IgD-negative memory B cell (primary cell): Measurements from ENCODE around the gene SYMPK. TPM values are rescaled to one million over a fixed set of nuclear protein-coding genes. Genes with fewer than 3 reads are reported as not detected.

Experiments
- H3K27ac Mint-ChIP-seq, 3 donors: one replicate each; pipeline ENCODE4 v1.8.0; 2020 to 2022; ENCODE audit warnings: mild to moderate bottlenecking in 3 of 3, mixed read lengths in 3 of 3, moderate library complexity in 1 of 3
- H3K27me3 Mint-ChIP-seq: one replicate; pipeline ENCODE4 v1.8.0; 2021; ENCODE audit warnings: mixed read lengths
- H3K36me3 Mint-ChIP-seq: one replicate; pipeline ENCODE4 v1.8.0; 2020; ENCODE audit warnings: mild to moderate bottlenecking, mixed read lengths
- H3K4me1 Mint-ChIP-seq, 3 donors: one replicate each; pipeline ENCODE4 v1.8.0; 2020 to 2022; ENCODE audit warnings: mixed read lengths in 3 of 3, mild to moderate bottlenecking in 1 of 3
- H3K4me3 Mint-ChIP-seq, 4 donors: one replicate each; pipeline ENCODE4 v1.8.0; 2020 to 2022; ENCODE audit warnings: mild to moderate bottlenecking in 4 of 4, mixed read lengths in 4 of 4, moderate library complexity in 3 of 4
- H3K9me3 Mint-ChIP-seq, 3 donors: one replicate each; pipeline ENCODE4 v1.8.0; 2020 to 2021; ENCODE audit warnings: mixed read lengths in 3 of 3, mild to moderate bottlenecking in 1 of 3
- polyA plus RNA-seq: library from polyadenylated mRNA; unstranded; fragments of 300-500 nt; fragmentation: Illumina TruSeq; gene quantifications from one replicate; pipeline ENCODE4 v1.2.3, GENCODE V29; 2021

The SYMPK gene
- polyA plus RNA-seq, 1 donor from 2014 or later = 26.8 TPM

GRCh38 chr19:45771311-45771933, 91.5 kb downstream of the SYMPK start:
- peaks cover 4% of the 10 kb centered on the region for H3K27me3 Mint-ChIP-seq
- peak overlapping the region in 1 of 3 donors; percentile 100 for H3K27ac Mint-ChIP-seq
- H3K9me3 Mint-ChIP-seq = no peaks in the 10 kb centered on the region
- peak overlapping the region in 3 of 4 donors; percentile 80 to 100 (median 93) for H3K4me3 Mint-ChIP-seq
- H3K4me1 Mint-ChIP-seq = peaks cover 5 to 9% (median 5%) of the 10 kb centered on the region in 3 donors
- no peaks in the 10 kb centered on the region for H3K36me3 Mint-ChIP-seq

DNA sequence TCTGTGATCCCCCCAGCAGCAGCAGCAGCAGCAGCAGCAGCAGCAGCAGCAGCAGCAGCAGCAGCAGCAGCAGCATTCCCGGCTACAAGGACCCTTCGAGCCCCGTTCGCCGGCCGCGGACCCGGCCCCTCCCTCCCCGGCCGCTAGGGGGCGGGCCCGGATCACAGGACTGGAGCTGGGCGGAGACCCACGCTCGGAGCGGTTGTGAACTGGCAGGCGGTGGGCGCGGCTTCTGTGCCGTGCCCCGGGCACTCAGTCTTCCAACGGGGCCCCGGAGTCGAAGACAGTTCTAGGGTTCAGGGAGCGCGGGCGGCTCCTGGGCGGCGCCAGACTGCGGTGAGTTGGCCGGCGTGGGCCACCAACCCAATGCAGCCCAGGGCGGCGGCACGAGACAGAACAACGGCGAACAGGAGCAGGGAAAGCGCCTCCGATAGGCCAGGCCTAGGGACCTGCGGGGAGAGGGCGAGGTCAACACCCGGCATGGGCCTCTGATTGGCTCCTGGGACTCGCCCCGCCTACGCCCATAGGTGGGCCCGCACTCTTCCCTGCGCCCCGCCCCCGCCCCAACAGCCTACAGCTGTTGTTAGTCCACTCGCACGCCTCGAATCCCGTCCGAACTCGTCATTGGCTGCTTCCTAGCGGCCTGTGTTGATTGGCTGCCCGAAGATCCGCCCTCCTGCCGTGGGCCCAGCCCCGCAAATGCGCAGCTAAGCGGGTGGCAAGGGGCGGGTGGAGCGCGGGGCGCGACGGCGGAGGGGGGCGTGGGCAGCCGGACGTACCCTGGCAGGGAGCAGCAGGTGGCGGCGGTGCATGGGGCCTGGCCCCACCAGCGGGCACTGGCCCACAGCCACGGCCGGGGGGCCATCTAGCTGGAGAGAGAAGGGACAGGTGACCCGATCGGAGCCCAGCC, 92.5 kb downstream of the SYMPK start:
- Mint-ChIP-seq H3K4me3 (peak overlapping the region; percentile 86 to 100 (median 95)), H3K27me3 (peaks cover 4% of the 10 kb centered on the region), H3K9me3 (no peaks in the 10 kb centered on the region), H3K4me1 (peaks cover 5 to 9% (median 5%) of the 10 kb centered on the region in 3 donors), H3K36me3 (no peaks in the 10 kb centered on the region), H3K27ac (peak overlapping the region; percentile 86 to 100 (median 94))

GRCh38 chr19:45769821-45770191, 93.1 kb downstream of the SYMPK start:
- peaks cover 7% of the 10 kb centered on the region for H3K27me3 Mint-ChIP-seq
- H3K4me1 Mint-ChIP-seq = peaks cover 5 to 9% (median 5%) of the 10 kb centered on the region in 3 donors
- H3K27ac Mint-ChIP-seq = peak overlapping the region; percentile 86 to 100 (median 94)
- peak overlapping the region; percentile 86 to 100 (median 95) for H3K4me3 Mint-ChIP-seq
- H3K36me3 Mint-ChIP-seq = no peaks in the 10 kb centered on the region
- H3K9me3 Mint-ChIP-seq = no peaks in the 10 kb centered on the region

DNA sequence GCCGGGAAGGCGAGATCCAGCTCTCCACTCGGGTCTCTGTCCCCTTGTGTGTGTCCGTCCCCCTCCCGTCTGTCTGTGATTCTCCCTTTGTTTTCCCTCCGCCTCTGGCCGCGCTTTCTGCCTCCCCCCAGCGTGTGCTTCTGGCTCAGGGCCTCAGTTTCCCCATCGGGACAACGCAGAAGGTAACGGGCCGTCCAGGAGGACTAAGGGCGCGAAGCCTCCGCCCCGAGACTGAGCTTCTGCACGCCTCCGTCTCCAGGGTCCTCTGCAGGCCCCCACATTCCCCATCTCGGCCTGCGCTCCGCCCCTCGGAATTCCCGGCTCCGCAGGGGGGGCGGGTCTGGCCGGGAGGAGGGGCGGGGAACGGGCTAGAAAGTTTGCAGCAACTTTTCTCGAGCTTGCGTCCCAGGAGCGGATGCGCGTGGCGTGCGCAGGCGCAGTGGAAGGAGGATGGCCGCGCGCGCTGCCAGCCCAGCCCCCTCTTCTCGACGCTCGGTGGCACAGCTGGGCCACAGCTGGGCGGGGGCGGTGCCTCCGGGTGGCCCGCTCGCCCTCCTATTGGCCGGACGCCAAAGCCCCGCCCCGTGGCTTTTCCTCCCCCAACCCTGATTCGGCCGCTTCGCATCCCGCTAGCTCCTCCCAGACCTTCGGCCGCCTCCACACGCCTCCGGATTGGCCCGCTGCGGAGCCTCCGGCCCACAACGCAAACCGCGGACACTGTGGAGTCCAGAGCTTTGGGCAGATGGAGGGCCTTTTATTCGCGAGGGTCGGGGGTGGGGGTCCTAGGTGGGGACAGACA, 93.8 kb downstream of the SYMPK start, which contains the start of gene SIX5:
TSS of gene SIX5 (minus strand) at position 269 of the 799 bp plus-strand sequence. CDS start 408 bp downstream, outside the sequence.
- peaks cover 7% of the 10 kb centered on the region for H3K27me3 Mint-ChIP-seq
- H3K36me3 Mint-ChIP-seq = no peaks in the 10 kb centered on the region
- H3K4me3 Mint-ChIP-seq = peak within 1 kb of the TSS; percentile 86 to 100 (median 95)
- no peaks in the 10 kb centered on the region for H3K9me3 Mint-ChIP-seq
- peaks cover 5 to 9% (median 5%) of the 10 kb centered on the region in 3 donors for H3K4me1 Mint-ChIP-seq
- H3K27ac Mint-ChIP-seq = peak within 1 kb of the TSS; percentile 86 to 100 (median 94)

GRCh38 chr19:45768655-45768983, 94.3 kb downstream of the SYMPK start:
- Mint-ChIP-seq H3K4me1 (peaks cover 5 to 9% (median 5%) of the 10 kb centered on the region in 3 donors), H3K4me3 (peak overlapping the region; percentile 86 to 100 (median 95)), H3K9me3 (no peaks in the 10 kb centered on the region), H3K27me3 (peaks cover 7% of the 10 kb centered on the region), H3K27ac (peak overlapping the region in 1 of 3 donors; percentile 100), H3K36me3 (no peaks in the 10 kb centered on the region)

DNA sequence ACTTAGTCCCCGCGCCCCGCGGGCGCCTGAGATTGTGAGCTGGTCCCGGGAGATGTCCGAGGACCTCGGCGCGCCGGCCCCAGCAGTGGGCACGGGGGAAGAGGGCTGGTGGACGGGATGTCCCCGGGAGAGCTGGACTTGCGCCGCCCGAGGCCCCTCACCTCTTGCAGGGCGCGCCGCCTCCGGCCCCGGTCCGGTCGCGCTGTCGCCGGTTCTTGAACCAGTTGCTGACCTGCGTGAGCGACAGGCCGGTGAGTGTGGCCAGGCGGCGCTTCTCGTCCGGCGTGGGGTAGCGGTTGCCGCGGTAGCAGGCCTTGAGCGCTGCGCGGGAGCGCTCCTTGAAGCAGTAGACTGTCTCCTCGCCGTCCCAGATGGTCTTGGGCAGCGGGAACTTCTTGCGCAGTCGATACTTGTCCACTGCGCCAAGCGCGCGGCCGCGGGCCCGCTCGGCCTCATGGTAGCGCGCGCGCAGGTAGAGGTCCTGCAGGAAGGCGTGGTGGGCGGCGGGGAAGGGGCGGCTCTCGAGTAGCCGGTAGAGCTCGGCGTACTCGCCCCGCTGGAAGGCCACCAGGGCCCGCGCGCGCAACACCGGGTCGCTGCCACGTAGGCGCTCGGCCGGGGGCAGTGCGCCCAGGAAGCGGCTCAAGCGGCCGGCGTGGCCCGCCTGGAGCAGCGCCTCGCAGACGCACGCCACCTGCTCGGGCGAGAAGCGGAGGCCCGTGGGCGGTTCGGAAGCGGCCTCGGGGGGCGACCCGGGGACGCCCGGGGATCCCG, 94.9 kb downstream of the SYMPK start:
- Mint-ChIP-seq H3K27ac (no peak overlapping the region), H3K27me3 (peaks cover 7% of the 10 kb centered on the region), H3K36me3 (no peaks in the 10 kb centered on the region), H3K9me3 (no peaks in the 10 kb centered on the region), H3K4me1 (peaks cover 5 to 7% (median 5%) of the 10 kb centered on the region in 3 donors), H3K4me3 (peak overlapping the region; percentile 78 to 100 (median 84))

- no peaks in the 10 kb centered on the region for H3K9me3 Mint-ChIP-seq
- H3K4me1 Mint-ChIP-seq = peaks cover 5 to 7% (median 5%) of the 10 kb centered on the region in 3 donors
- H3K36me3 Mint-ChIP-seq = no peaks in the 10 kb centered on the region
- H3K27me3 Mint-ChIP-seq = peaks cover 7% of the 10 kb centered on the region
- no peak overlapping the region for H3K27ac Mint-ChIP-seq
- H3K4me3 Mint-ChIP-seq = peak overlapping the region; percentile 34 to 81 (median 51)
Measured at GRCh38 chr19:45767410-45767880, 95.5 kb downstream of the SYMPK start.

DNA sequence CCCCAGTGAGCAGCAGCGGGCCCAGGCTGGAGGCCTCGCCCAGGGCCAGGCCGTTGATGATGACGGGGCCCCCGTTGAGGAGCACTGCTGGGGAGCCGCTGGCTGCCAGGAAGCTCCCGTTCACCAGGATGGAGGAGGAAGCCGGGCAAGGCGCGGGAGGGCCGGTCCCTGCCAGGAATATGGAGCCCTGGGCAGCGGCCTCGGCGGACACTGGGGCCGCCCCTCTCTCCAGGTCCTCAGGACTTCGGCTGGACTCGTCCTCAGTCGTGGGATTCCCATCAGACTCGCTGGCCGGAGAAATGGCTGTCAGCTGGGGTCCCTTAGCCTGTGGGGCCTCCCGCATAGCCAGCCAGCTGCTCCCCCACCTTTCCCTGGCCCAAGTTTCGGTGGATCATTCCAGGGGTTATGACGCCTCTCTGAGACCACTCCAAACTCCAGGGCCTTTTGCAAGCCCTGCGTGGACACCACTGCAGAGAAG, 96.0 kb downstream of the SYMPK start:
- Mint-ChIP-seq H3K4me3 (peak overlapping the region; percentile 39 to 81 (median 54)), H3K27ac (no peak overlapping the region), H3K27me3 (peaks cover 9% of the 10 kb centered on the region), H3K4me1 (peaks cover 4 to 5% (median 5%) of the 10 kb centered on the region in 3 donors), H3K9me3 (no peaks in the 10 kb centered on the region), H3K36me3 (no peaks in the 10 kb centered on the region)

DNA sequence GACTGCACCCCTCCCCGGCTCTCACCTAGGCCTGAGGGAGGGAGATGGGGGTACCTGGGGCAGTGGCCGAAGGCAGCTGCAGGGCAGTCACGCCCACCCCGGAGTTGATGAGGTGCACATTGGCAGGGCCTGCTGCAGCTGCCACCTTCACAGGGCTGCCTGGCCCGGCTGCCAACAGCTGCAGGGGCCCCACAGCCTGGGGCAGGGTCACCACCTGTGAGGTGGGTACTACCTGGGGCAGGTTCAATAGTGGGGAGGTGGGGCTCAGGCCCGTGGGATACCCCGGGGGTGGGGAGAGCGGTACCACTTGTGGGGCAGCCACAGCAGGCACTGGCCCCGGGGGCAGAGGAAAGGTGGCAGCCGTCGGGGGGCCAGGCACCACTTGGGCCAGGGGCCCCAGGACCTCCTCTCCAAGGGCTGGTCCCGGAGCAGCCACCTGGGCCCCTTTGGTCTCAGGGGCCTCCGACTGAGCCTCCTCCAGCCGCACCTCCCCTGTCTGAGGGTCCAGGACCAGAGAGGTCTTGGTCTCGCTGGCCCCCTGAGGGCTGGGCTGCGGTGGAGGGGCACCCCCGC, 96.6 kb downstream of the SYMPK start:
- peaks cover 4 to 5% (median 5%) of the 10 kb centered on the region in 3 donors for H3K4me1 Mint-ChIP-seq
- no peak overlapping the region for H3K4me3 Mint-ChIP-seq
- H3K9me3 Mint-ChIP-seq = no peaks in the 10 kb centered on the region
- H3K36me3 Mint-ChIP-seq = no peaks in the 10 kb centered on the region
- no peak overlapping the region for H3K27ac Mint-ChIP-seq
- H3K27me3 Mint-ChIP-seq = peaks cover 9% of the 10 kb centered on the region

GRCh38 chr19:45765702-45766295, 97.1 kb downstream of the SYMPK start:
- Mint-ChIP-seq H3K9me3 (no peaks in the 10 kb centered on the region), H3K27ac (no peak overlapping the region), H3K36me3 (no peaks in the 10 kb centered on the region), H3K4me1 (peaks cover 1 to 5% (median 2%) of the 10 kb centered on the region in 3 donors), H3K27me3 (peaks cover 10% of the 10 kb centered on the region), H3K4me3 (peak overlapping the region in 1 of 4 donors; percentile 21)
